Right lobe of liver (tissue), 4 donors: ENCODE measurements around the gene CDC42EP4.

ENCODE experiments used
- POLR2A ChIP-seq: fragments of 450-650 bp; IDR thresholded peaks from one replicate; pipeline ENCODE4 v1.6.1; 2017; ENCODE audit warnings: antibody characterized with exemption, mild to moderate bottlenecking
- TF ChIP-seq, protein P1 (sequence below), 4 donors: fragments of 200-600 bp in 3 of 4; fragments of 450-650 bp in 1 of 4; IDR thresholded peaks; one replicate each; pipeline versions ENCODE4 v1.5.1 to v1.8.0; 2016 to 2022; ENCODE audit warnings: antibody characterized with exemption in 4 of 4, mild to moderate bottlenecking in 2 of 4
- donor health status: DM: no; HTN: no; CAD: no.
- donor health status: DM: no; HTN: no; CAD: no.
- donor health status: DM: no; HTN: yes; CAD: no.

DNA sequence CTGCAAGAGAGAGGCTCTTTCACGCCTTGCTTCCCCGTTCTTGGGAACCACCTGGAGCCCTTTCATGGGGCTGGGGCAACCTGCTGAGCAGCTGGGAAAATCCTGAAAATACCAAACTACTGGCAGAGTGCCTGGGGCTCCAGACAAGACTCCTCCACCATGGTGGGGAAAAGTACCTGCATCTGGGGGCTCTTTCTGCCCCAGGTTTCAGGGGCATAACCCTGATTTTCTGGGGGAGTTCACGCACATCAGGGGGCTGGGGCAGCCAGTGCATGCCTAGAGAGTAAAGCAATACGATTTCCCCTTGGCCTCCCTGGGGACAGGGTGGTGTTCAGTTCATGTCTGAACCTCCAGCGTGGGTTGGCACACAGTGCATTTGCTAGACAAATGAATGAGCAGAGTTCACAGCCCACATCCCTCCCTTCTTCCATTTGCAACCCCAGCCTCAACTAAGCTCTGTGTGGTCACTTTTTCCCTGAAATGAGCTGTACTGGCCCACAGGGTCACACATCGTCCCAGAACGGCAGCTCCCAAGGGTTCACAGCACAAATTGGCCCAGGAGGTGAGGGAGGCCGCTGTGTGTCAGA lies 5.2 kb upstream of the CDC42EP4 start:
- TF ChIP-seq, protein P1, sequence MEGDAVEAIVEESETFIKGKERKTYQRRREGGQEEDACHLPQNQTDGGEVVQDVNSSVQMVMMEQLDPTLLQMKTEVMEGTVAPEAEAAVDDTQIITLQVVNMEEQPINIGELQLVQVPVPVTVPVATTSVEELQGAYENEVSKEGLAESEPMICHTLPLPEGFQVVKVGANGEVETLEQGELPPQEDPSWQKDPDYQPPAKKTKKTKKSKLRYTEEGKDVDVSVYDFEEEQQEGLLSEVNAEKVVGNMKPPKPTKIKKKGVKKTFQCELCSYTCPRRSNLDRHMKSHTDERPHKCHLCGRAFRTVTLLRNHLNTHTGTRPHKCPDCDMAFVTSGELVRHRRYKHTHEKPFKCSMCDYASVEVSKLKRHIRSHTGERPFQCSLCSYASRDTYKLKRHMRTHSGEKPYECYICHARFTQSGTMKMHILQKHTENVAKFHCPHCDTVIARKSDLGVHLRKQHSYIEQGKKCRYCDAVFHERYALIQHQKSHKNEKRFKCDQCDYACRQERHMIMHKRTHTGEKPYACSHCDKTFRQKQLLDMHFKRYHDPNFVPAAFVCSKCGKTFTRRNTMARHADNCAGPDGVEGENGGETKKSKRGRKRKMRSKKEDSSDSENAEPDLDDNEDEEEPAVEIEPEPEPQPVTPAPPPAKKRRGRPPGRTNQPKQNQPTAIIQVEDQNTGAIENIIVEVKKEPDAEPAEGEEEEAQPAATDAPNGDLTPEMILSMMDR (IDR thresholded peaks at IDR 0.05) = no peak
- TF ChIP-seq POLR2A = no peak
